ENCODE data around the gene HIRIP3.
A peak's percentile ranks its signal among the peaks of the same experiment; 100 is the strongest.
"Not testable (repeated sequence)": the region's sequence is repeated elsewhere in the genome, so short reads cannot be mapped to it uniquely, and the experiment has no call there.

The HIRIP3 gene

DNA sequence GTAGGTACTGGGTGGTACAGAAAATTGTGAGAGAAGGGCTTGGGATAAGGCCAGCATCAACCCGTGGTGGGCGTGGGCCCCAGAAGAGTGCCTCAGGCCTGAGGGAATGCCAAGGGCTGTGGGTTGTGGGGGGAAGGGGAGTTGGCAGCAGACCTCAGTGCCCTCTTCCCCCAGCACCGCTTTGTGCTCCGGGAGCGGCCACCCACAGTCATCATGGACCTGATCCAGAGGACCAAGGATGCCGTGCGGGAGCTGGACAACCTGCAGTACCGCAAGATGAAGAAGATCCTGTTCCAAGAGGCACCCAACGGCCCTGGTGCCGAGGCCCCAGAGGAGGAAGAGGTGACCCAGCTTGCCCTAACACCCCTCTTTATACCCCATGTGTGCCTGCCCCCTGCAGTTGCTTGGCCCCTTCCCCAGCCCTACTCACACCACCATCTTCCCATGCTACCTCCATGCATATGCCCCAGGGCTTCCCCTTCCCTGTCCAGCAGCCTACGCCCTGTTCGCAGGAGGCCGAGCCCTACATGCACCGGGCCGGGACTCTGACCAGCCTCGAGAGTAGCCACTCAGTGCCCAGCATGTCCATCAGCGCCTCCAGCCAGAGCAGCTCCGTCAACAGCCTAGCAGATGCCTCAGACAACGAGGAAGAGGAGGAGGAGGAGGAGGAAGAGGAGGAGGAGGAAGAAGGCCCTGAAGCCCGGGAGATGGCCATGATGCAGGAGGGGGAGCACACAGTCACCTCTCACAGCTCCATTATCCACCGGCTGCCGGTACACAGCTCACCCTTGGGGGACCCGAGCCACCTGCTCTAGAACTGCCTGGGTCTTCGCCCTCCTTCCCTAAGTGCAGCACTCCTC is 12.6 kb downstream of the HIRIP3 start:
- DNase-seq, result no peak

DNA sequence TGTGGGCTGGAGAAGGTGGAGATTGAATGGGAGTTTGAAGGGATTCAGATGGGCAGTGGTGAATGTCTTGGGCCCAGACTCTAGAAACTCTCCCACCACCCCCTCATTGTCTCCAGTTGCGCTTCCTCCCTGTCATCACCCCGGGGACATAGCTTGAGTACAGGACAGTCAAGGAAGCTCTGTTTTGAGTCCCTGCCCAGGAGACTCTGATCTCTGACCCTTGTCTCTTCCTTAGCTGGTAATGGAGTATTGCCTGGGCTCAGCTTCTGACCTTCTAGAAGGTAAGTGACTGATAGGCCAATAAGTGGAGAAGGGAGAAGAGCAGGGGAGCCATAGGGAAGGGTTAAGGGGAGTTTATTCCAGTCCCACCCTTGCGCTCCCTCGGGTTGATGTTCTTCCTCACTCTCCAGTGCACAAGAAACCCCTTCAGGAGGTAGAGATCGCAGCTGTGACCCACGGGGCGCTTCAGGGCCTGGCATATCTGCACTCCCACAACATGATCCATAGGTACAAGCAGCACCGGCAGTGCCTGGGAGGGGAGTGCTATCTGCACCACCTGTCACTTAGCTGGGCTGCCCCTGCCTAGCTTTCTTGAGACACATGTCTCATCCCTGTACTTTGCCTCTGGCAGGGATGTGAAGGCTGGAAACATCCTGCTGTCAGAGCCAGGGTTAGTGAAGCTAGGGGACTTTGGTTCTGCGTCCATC is 16.7 kb downstream of the HIRIP3 start:
- DNase-seq, result no peak

DNA sequence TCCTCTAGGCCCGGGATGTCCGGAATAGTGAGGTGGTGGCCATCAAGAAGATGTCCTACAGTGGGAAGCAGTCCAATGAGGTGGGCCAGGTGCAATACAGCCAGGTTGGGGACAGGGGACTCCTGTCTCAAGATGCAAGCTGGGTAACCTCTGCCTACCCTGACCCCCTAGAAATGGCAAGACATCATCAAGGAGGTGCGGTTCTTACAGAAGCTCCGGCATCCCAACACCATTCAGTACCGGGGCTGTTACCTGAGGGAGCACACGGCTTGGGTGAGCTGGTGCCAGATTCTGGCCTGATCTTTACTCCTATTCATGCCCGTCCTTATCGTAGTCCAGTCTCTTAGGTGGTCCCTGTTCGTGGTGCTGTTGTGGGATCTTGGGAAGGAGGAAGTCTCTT is 17.3 kb downstream of the HIRIP3 start:
- no peak for DNase-seq

DNA sequence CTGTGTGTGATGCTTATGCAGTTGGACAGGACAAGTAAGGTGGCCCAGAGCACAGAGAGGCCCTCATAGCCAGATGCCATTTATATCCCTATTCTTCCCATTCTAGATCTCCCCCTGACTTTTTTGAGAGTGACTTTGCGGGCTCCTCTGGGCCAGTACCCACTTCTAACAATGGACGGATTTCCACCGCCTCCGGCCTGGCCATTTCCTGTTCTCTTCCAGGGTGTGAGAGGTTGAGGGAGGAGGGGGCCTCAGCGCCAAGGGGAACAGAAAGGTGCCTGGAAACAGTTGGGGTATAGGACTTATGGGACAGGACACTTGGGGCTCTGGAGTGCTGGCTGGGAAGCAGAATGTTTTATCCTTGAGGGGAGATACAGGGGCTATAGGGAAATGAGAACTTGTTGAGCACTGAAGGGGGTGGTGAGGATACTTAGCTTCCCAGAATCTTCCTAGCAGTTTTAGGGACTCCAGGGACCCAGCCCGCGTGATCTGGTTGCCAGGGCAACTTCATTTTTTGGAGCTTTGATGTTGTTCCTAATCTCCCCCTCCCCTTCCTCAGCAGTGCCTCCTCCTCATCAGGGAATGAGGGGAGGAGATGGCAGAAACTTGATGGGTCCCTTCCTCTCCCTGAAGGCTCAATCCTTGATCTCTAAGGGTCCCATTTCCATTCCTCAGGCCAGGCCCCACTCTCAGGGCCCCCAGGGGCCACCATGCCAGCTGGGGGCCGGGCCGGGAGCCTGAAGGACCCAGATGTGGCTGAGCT is 18.2 kb downstream of the HIRIP3 start:
- no peak for DNase-seq

DNA sequence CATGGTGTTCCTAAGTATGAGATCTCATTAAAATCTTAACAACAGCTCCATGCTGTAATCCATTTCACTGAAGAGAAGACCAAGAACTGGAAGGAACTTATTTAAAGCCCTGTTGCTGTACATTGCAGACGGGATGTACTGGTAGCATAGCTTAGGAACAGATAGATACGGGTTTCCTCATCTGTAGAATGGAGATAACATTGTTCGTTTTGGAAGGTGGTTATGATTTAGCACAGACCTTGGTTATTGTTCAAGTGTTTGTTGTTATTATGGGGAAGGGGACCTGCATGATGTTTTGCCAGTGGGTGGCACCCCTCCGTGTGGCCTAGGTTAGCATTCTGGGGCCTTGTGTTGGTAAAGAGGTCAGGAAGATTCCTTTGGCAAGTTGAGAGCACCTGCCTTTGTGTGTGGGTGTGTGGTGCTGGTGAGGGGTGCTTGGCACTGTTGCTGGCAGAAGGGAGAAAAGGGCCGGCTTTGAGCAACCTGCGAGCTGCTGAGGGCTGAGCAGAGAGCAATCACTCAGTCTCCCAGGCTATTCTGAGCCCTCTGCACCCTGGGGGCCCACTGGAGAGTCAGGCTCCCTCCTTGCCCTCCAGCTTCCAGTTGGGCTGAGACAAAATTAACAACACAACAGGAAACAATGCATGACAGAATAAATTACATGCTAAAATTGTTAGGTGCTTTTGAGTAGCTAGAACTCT is 19.5 kb downstream of the HIRIP3 start:
- DNase-seq, result no peak

DNA sequence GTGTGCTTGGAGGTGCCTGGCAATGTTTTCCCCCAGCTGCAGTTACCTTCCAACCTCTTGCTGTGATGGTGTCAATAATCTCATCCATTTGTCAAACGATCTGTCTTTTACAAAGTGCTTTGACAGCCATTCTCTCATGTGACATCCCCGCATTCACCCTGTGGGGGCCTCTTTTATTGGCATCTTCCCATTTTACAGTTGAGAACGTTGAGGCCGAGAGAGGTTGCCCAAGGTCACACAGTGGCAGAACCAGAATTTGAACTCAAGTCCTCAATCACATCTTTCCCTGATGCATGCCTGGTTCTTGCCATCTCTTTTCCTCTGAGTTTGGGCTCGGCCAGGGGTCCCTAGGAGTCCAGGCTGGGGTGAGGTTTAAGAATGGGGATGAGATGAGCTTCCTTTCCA is 20.3 kb downstream of the HIRIP3 start:
- DNase-seq, result no peak

DNA sequence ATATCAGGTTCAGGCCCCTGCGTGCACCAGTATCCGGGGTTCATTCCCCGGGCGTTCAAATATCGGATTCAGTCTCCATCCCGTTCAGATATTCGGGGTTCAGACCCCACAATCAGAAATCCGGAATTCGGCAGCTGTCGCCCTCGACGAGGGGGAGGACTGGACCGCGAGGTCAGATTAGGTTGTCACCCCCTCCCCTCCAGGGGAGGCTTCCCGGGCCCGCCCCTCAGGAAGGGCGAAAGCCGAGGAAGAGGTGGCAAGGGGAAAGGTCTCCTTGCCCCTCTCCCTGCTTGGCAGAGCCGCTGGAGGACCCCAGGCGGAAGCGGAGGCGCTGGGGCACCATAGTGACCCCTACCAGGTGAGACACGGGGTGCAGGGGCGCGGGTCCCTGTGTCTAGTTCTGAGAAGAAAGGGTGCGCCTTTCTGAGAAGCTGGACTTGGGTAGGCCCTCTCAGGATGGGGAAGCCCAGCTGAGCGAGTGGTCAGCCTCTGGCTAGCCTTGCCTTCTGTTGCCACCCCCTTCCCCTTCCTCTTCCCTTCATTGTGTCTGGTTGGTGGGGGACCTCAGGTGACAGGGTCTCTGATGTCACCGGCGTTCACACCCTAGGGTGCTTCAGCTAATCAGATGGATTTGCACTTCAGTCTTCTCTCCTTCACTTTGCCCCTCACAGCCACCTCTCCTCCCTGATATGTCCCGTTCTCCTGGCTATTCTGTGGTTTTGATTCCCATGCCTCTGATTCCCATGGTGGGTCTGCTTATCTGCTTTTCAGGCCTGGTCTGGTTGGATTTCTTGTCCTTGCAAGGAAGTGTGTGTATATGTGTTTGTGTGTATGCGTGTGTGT is 20.9 kb downstream of the HIRIP3 start:
- peak; percentile 15 for DNase-seq

DNA sequence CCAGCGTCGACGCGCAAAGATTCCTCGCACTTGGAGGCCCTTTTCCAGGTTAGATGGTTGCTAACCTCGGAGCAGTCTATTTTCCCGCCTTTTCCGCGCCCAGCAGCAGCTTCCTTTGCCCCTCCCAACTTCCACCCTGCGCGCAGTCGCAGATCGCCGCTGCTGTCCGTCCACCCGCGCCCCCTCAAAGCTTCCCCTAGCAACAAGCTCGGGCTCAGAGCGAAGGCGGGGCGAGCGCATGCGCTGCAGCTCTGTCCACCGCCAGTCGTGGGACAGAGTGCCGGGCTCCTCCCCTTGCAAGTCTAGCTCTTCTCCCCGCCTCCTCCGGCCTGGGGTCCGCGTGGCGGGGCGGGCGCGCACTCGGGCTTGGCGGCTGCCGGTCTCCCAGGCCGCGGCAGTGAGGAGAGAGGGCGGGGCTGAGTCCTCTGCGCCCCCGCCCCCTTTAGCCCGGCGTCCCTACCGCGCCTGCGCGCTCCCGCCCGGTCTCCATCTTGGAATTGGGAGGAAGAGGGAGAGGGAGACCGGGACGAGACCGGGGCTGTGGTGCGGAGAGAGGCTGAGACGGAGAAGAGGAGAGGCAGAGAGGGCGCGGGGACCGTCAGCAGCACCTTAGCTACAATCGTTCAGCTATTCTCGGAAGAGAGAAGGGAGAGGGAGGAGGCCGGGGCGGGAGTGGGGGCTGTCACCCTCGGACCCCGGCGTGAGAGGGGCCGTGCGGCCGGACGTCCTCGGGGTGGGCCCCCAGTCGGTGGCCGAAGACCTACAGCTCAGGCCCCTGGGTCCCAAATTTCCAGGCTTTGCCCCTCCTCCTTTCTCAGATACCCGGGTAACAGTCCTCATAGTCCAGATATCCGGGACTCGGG is 21.8 kb downstream of the HIRIP3 start, which contains the start of gene TAOK2:
TSS of gene TAOK2 (plus strand) at position 485 of the 863 bp plus-strand sequence. CDS start 3,905 bp downstream, outside the sequence.
- DNase-seq, result peak; percentile 99

DNA sequence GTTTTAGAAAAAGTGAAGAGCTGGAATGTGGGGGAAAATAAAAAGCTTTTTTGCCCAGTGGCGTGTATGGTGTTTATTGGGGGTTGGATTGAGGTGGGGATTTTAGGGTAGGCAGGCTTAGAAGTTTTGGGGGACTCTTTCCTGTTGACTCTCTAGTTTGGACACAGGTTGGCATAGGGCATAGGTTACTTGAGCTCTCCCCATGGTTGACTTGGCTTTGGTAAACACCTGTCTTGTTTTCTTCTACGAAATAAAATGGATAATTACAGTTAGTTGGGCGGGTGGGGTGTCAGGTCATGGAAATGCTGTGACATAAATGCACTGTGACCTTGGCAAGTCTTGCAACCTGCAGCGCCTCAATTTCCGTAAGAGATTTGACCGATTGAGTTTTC is 22.4 kb downstream of the HIRIP3 start:
- no peak for DNase-seq

DNA sequence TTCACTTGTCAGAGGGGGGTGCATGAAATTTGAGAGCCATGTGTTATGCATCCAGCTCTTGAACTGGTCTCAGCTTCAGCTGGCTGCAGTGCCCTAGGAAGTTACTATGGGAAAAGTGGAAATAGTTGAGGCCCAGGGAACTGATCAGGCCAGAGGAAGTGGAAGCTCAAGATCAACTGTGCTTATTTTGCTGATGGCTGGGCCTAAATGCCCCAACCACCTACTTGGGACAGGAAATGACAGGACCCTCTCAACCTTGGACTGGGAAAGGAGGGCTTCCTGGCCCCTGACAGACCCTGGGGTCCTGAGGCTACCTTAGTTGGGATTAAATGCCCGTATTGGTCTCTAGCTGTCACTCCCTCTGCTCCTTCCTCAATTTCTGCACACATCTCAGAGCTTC is 22.9 kb downstream of the HIRIP3 start:
- DNase-seq, result no peak

DNA sequence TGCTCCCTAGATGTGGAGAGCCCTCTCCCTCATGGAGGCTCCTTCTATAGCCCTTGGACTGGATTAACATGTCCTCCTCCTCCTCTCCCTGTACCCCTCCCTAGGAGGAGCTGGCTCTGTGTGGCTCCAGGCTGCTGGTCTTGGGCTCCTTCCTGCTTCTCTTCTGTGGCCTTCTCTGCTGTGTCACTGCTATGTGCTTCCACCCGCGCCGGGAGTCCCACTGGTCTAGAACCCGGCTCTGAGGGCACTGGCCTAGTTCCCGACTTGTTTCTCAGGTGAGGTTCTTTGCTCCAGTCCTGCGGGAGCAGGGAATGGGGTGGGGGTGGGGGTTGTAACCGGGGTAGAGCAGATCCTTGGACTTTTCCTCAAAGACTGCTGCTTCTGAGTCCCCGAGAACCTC is 24.1 kb downstream of the HIRIP3 start:
- no peak for DNase-seq

DNA sequence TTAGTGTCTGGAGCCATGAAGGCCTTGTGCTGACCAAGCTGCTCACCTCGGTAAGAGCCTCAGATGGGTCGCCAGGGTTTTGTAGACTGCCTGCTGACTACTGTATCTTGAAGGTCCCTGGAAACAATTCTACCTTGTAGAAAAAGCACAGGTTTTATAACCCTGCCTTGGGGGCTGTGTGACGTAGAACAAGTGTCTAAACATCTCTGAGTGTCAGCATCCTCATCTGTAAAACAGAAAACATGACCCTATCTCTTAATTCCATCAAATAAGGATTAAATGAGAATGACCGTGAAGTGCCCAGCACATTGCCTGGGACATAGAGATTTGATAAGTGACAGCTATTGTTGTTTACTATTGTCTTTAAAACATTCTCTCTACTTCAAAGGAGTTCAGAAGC is 27.2 kb downstream of the HIRIP3 start:
- DNase-seq, result no peak

DNA sequence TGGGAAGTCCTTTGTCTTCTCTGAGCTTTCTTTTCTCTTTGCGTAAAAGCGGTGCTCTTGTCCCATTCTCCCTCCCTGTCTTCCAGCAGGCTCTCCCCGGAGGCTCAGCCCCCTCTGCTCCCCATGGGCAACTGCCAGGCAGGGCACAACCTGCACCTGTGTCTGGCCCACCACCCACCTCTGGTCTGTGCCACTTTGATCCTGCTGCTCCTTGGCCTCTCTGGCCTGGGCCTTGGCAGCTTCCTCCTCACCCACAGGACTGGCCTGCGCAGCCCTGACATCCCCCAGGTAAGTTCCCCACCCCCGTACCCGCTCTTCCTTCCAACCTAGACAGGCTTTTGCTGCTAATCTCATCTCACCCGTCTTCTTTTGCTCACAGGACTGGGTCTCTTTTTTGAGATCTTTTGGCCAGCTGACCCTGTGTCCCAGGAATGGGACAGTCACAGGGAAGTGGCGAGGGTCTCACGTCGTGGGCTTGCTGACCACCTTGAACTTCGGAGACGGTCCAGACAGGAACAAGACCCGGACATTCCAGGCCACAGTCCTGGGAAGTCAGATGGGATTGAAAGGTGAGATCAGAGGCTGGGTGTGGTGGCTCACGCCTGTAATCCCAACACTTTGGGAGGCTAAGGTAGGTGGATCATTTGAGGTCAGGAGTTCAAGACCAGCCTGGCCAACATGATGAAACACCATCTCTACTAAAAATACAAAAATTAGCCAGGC is 32.2 kb downstream of the HIRIP3 start:
- DNase-seq, result no peak

DNA sequence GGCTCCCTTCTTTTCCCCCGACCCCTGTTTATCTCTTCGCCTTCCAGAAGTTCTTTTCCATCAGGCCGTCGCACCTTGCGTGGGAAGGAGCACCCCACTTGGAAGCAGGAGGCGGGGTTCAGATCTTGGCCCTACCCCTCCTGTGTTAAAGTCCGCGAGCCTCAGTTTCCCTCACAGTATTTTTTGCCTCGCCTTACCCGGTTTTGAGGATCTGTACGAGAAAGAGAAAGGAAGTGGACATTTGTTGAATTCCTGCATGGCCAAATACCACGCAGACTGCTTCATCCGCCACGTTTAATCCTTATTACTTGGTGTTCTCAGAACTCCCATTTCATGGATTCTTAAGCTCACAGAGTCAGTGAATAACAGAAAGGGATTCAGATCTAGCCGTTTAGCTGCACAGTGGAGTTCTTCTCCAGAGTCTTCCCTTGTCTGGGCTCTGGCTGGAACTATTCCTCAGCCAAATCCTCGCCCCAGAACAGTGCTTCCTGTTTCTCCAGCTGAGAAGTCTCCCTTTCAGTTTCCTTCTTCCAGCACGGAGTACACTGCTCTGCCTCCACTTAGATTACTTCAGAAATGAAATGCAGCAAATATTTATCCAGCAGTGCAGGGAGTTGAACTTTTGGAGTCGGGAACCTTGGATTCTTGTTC is 32.9 kb downstream of the HIRIP3 start:
- DNase-seq, result peak; percentile 36

DNA sequence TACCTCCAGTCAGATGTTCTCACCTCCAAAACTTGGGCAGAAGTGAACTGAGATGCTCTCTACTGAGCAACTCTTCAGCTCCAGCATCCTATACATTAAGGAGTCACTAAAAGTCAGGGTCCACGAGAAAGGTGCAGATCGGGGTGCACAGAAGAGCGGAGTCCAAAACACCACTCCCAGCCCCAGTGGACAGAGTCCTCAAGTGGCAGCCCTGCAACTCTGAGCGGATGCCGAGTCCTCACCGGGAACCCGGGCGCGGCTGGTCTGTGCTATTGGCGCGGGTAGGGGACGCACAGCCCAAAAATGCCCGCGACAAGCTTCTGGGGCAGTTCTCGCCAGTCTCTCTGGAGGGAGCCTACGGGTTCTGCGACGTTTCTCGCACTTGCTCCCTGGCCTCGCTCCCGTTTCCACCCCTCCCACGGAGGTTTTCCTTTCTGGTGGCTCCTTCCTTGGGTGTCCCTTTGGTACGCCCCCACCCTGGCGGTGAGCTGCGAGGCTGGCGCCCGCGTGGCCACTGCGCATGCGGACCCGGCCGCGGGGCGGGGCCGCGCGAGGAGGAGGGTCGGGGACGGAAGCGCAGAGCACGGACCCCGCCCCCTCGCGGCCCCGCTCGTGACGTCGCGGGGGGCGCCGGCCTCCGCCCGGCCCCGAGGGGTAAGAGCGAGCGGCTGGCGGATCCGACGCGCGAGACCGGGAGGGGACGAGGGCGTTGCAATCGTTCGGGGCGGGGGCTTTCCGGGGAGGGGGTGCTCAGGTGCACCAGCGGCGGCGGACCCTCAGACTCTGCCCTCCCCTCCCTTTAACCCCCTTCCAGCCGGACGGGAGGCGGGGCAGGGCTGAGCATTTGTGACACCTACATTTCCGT is 33.7 kb downstream of the HIRIP3 start, which contains the start of gene TMEM219:
TSS of gene TMEM219 (plus strand) at position 601 of the 865 bp plus-strand sequence. CDS start 1,065 bp downstream, outside the sequence.
- peak; percentile 98 for DNase-seq

DNA sequence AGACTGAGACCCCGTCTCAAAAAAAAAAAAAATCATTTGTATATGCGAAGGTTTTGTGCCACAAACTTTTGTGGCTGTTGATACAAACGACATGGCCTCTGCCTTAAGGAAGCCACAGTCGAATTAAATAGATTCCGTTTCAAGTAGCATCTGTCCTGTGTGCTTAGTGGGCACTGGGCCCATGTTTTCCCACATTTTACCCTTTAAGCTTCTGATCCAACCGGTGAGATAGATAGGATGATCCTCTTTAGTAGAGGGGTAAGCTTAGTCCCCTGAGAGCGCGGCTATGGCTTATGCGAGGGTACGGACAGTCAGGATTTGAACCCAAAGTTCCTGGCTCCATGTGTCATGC is 34.3 kb downstream of the HIRIP3 start:
- no peak for DNase-seq

DNA sequence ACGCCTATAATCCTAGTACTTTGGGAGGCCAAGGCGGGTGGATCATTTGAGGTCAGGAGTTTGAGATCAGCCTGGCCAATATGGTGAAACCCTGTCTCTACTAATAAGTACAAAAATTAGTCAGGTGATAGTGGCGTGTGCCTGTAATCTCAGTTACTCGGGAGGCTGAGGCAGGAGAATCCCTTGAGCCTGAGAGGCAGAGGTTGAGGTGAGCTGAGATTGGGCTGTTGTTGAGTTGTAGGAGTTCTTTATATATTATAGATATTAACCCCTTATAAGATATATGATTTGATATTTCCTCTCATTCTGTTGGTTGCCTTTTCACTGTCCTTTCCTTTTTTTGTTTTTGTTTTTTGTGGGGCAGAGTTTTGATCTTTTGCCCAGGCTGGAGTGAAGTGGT is 35.6 kb downstream of the HIRIP3 start:
- DNase-seq, result not testable (repeated sequence)

DNA sequence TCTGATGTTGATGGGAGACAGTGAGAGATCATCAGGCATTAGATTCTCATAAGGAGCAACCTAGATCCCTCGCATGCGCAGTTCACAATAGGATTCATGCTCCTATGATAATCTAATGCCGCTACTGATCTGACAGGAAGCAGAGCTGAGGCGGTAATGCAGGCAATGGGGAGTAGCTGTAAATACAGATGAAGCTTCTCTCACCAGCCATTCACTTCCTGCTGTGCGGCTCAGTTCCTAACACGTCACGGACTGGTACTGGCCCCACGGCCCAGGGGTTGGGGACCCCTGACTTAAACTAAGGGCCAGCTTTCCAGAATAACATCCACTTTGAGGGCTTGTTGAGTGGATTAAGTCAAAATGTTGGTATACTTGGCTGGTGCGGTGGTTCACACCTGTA is 36.1 kb downstream of the HIRIP3 start:
- DNase-seq, result no peak

DNA sequence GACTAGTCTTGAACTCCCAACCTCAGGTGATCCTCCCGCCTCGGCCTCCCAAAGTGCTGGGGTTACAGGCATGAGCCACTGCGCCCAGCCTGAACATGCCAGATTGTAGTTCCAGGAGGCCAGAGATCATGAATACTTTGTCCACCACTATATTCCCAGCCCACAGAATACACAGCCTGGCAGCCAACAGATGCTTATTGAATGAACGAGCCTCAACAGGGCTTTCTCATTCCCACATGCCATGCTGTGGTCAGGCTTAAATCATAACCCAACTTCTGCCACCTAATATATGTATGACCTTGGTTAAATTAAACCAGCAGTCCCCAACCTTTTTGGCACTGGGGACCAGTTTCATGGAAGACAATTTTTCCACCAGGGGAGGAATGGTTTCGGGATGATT is 36.7 kb downstream of the HIRIP3 start:
- DNase-seq, result no peak
